NK-92 treated with Interleukin-12 subunit alpha and Interleukin-12 subunit beta, amount 100 ng/mL, for 24 hours (cell line): ENCODE results near the gene AKAP9.
"Not testable (repeated sequence)": the region's sequence is repeated elsewhere in the genome, so short reads cannot be mapped to it uniquely, and the experiment has no call there.

Source experiments
- DNase-seq: peaks from one replicate; lab custom pipeline; 2025; lab: John Stamatoyannopoulos, UW

AKAP9 gene

GRCh38 chr7:91946549-91946948, 5.9 kb downstream of the AKAP9 start:
- no peak for DNase-seq

GRCh38 chr7:91947948-91948347, 7.3 kb downstream of the AKAP9 start:
- DNase-seq: no peak

GRCh38 chr7:91949221-91950009, 8.8 kb downstream of the AKAP9 start:
- DNase-seq: no peak

DNA sequence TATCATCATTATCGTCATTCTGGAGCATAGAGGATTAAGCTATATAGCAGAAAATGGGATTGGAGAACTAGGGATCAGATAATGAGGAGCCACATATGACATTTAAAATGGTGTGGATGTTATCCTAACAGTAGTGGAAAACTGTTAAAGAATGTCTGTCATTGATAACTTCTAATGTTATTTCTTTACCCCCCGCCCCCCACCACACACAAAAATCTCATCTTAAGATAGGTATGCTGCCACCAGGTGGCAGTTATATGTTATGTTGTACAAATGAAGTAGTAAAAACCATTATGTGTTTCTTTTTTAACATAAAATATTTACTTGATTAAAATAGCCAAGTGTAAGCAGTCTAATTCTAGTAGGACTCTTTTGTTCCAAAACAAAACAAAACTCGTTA, 13.0 kb downstream of the AKAP9 start:
- no peak for DNase-seq

- DNase-seq: not testable (repeated sequence)
Observed at GRCh38 chr7:91956464-91956863, 15.8 kb downstream of the AKAP9 start.

DNA sequence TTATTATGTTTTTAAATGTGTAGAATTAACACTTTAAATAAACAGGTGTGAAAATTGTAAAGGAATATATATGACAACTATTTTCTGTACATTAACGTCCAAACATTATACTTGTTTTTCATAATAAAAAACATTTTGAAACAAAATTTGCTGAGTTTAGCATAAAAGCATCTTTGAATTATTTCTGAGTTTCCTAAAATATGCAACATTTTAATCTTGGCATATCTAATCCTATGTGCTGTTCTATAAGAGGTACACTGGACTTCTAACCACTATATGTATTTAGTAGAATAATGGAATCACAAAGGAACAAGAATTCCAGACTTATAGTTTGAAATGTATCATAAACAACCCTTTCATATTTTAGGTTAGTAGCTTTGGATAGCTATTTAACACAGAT, 16.6 kb downstream of the AKAP9 start:
- no peak for DNase-seq

DNA sequence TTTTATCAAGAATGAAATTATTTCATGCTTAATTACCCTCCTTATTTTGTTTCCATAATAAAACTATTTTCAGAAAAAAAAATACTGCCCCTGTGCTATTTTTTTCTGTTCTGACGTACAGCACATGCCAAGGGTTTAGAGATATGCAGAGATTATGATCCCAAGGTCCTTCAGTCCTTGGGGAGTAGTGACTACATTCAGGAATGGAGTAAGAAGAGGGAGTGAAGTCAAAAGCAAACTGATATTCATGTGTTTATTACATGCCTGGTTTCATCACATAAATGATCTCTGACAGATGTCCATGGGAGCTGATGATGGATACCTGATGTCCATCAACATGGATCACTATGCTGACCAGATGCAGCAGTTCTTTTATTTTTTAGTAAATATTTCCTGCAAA, 17.2 kb downstream of the AKAP9 start:
- no peak for DNase-seq

DNA sequence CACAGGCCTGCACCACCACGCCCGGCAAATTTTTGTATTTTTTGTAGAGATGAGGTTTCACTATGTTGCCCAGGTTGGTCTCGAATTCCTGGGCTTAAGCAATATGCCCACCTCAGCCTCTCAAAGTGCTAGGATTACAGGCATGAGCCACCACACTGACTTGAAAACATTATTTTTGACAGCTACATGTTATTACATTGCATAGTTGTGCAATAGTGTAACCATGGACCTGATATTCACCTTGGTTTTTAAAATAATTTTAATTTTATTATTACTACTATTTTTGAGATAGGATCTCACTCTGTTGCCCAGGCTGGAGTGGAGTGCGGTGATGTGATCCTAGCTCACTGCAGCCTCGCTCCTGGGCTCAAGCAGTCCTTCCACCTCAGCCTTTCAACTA, 18.4 kb downstream of the AKAP9 start:
- no peak for DNase-seq

DNA sequence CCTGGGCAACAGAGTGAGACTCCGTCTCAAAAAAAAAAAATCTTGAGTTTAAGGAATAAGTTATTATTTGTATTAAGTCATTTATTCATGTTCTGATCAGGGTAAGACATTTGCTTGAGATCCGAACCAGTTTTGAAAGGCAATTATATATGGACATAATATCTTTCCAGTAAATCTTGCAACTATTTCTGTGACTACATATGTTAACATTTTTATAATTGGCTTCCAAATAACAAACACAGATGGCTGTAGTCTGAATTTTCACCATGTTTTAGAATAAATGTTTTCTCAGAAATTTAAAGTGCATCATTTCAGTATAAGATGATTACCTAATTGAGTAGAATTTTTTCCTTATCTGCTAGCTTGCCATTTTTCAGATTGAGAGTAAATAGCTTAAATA, 21.2 kb downstream of the AKAP9 start:
- DNase-seq: no peak

GRCh38 chr7:91962419-91962818, 21.8 kb downstream of the AKAP9 start:
- DNase-seq: no peak

- DNase-seq: not testable (repeated sequence)
Observed at GRCh38 chr7:91967513-91967912, 26.9 kb downstream of the AKAP9 start.

DNA sequence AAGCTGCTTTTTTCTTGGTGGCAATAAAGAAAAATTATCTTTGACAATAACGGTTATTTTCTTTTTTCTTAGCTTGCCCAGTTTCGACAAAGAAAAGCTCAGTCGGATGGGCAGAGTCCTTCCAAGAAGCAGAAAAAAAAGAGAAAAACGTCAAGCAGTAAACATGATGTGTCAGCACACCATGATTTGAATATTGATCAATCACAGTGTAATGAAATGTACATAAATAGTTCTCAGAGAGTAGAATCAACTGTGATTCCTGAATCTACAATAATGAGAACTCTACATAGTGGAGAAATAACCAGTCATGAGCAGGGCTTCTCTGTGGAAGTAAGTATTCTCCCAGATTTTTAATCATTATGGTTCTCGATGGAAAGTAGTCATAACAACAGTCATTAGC, 33.0 kb downstream of the AKAP9 start:
- DNase-seq: no peak

- no peak for DNase-seq
Observed at GRCh38 chr7:91974066-91974465, 33.4 kb downstream of the AKAP9 start.

GRCh38 chr7:91976743-91977142, 36.1 kb downstream of the AKAP9 start:
- DNase-seq: no peak

- DNase-seq: no peak
Observed at GRCh38 chr7:91979590-91979989, 38.9 kb downstream of the AKAP9 start.

- DNase-seq: not testable (repeated sequence)
Observed at GRCh38 chr7:91982352-91982751, 41.7 kb downstream of the AKAP9 start.

GRCh38 chr7:91988213-91988612, 47.6 kb downstream of the AKAP9 start:
- no peak for DNase-seq

DNA sequence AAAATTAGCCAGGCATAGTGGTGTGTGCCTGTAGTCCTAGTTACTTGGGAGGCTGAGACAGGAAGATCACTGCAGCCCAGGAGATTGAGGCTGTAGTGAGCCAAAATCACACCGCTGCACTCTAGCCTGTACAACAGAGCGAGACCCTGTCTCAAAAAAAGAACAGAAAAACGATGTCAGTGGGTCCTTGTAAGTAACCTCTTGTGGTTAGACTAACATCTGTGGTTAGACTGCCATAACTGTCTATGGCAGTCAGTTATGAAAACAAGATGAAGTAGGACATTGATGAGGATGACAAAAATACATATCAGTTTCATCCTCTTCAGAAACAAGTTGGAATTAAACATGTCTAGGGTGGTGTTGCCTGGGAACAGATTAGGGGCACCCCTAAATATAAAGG, 53.3 kb downstream of the AKAP9 start:
- DNase-seq: no peak

GRCh38 chr7:91995391-91996105, 54.9 kb downstream of the AKAP9 start:
- DNase-seq: no peak

- DNase-seq: no peak
Observed at GRCh38 chr7:91999631-92000565, 59.2 kb downstream of the AKAP9 start.

GRCh38 chr7:92002720-92003119, 62.1 kb downstream of the AKAP9 start:
- no peak for DNase-seq

DNA sequence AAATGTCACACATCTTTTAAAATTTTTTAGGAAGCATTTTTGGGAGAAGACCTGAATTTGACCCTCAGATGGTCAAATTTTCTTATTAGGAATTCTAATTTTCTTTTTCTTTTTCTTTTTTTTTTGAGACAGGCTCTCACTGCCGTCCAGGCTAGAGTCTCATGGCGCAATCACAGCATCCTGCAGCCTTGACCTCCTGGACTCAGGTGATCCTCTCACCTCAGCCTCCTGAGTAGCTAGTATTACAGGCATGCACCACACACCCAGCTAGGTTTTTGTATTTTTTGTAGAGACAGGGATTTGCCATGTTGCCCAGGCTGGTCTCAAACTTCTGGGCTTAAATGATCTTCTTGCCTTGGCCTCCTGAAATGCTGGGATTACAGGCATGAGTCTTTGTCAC, 65.4 kb downstream of the AKAP9 start:
- DNase-seq: no peak

DNA sequence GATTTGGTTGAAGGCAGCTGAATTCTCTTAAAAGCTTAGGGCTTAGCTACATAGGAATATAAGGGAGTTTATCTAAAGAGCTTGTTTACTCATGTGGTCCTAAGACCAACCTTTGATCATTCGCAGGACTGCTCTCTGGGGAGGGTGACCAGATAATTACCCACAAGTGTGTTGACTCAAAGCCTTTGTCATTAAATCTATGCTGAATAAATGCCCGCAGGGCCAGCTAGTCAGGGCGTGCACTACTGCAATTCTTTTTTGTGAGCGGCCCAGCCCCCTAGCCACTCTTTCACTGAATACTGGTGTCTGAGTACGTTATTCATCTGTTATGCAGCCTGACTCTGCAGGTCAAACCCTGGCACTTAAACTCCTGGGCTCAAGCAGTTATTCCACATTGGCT, 69.6 kb downstream of the AKAP9 start:
- DNase-seq: no peak
